ENCODE data around the gene PDLIM1.
"Not testable (repeated sequence)": the region's sequence is repeated elsewhere in the genome, so short reads cannot be mapped to it uniquely, and the experiment has no call there.

Gene PDLIM1

DNA sequence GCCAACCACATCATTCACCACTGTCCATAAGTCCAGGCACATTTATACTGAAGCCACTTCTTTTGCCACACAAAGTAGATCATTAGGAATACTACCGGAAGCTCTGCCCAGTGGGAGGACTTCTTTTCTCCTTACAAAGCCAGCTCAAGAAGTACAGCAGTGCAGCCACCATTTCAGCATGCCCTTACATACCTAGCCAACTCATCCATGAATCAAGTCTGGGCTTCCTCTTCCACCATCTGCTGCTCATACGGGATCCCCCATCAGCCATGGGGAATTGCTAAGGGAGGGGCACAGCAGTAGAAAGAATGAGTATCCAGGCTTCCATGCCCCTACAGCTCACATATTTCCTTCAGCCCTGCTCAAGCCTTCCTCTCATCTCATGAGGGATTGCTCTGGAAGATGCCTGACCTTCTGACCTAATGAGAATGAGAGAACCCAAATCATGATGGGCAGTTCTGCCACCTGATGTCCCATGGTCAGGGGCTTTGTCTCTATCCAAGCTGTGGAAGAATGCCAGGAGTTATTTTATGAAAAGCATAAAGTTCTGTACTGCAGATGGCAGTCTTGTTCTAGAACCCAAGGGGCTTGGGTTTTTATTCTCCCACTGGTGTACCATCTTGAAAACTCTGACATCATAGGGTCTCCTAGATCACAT lies 57.3 kb downstream of the PDLIM1 start:
- Histone ChIP-seq H3K4me1 (ENCODE audit: control insufficient read depth, insufficient read depth, low read length, poor library complexity, severe bottlenecking) (no peaks in the 10 kb centered on the region), H3K36me3 (ENCODE audit: control insufficient read depth, insufficient read depth, low read length) (no peaks in the 10 kb centered on the region)
- no peak for DNase-seq

DNA sequence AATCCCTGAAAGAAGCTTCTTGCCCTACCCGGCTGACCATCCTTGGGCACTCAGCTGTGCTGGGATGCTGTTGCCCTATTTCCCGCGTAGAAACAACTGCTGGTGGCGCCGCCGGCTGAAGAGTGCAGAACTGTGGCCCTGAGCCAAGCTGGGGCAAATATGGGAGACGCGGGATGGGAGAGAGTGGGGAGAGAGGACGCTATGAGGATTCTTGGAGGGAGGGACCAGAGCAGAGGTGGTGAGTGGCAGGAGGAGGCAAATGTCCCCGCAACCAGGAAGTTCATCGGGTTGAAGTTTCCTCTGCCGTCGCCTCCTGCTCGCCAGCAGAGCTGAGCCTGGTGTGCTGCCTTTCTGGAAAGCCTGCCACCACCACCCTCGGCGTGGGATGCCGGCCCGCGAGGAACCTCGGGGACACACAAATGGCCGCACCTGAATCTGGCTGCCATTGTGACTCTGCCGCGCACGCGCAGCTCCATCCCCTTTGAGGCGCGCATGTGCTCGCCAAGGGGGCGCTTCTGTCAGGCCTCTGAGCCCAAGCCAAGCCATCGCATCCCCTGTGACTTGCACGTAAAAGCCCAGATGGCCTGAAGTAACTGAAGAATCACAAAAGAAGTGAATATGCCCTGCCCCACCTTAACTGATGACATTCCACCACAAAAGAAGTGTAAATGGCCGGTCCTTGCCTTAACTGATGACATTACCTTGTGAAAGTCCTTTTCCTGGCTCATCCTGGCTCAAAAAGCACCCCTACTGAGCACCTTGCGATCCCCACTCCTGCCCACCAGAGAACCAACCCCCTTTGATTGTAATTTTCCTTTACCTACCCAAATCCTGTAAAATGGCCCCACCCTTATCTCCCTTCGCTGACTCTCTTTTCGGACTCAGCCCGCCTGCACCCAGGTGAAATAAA lies 59.9 kb downstream of the PDLIM1 start:
- H3K4me1 ChIP-seq (ENCODE audit: control insufficient read depth, insufficient read depth, low read length, poor library complexity, severe bottlenecking); DNase-seq; H3K9me3 ChIP-seq (ENCODE audit: control insufficient read depth, low read length); H3K36me3 ChIP-seq (ENCODE audit: control insufficient read depth, insufficient read depth, low read length); H3K27me3 ChIP-seq (replicated peaks; ENCODE audit: control insufficient read depth, insufficient read depth, low read length, poor library complexity, severe bottlenecking); H3K27ac ChIP-seq (ENCODE audit: insufficient read depth, low read length, poor library complexity, severe bottlenecking): not testable (repeated sequence)
- H3K4me3 ChIP-seq (ENCODE audit: insufficient read depth, low read depth, low read length, poor library complexity, severe bottlenecking), result peak overlapping the region; percentile 19

More for the DNA sequence above, 57.3 kb downstream of the PDLIM1 start:
- Histone ChIP-seq H3K27ac (ENCODE audit: insufficient read depth, low read length, poor library complexity, severe bottlenecking) (no peak overlapping the region), H3K4me3 (ENCODE audit: insufficient read depth, low read depth, low read length, poor library complexity, severe bottlenecking) (no peak overlapping the region), H3K9me3 (ENCODE audit: control insufficient read depth, low read length) (no peaks in the 10 kb centered on the region), H3K27me3 (replicated peaks; ENCODE audit: control insufficient read depth, insufficient read depth, low read length, poor library complexity, severe bottlenecking) (no peaks in the 10 kb centered on the region)

DNA sequence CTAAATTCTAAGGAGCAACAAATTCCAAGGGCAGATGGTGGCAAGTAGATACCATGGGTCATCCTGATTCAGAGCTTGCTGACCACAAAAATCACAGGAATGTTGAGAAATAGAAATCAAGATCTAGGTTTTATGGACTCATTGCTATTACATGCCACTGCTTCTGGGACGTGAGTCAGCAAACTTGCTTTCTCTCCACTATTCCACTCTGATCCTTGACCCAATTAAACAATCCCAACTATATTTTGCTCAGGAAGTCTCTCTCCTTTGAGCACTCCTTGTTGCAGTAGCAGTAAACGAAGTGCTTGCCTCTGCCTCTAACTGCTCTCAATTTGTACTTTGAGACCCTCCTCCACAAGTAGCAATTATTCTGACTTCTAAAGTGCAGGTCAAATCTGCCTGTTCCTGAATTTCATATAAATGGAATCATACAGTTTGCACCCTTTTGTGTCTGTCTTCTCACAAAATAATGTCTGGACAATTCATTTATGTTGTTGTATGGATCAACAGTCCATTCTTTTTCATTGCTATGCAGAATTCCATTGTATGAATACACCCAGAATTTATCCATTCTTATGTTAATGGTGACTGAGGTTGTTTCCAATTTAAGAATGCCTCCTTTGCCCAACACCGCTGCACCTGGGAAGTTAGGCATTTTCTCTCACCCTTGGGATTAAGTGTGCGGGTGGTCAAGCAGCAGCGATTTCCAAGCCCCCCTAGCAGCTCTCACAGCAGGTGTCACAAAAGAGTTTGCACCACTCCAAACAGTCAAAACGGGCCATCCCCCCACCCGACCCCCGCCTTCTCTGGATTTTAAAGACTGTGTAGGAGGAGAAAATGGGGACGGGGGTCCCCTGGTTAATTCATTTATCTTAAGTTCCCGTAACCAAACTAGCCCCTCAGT lies 60.8 kb downstream of the PDLIM1 start:
- Histone ChIP-seq H3K4me3 (ENCODE audit: insufficient read depth, low read depth, low read length, poor library complexity, severe bottlenecking) (no peak overlapping the region), H3K36me3 (ENCODE audit: control insufficient read depth, insufficient read depth, low read length) (no peaks in the 10 kb centered on the region), H3K27ac (ENCODE audit: insufficient read depth, low read length, poor library complexity, severe bottlenecking) (no peak overlapping the region), H3K4me1 (ENCODE audit: control insufficient read depth, insufficient read depth, low read length, poor library complexity, severe bottlenecking) (no peaks in the 10 kb centered on the region), H3K27me3 (replicated peaks; ENCODE audit: control insufficient read depth, insufficient read depth, low read length, poor library complexity, severe bottlenecking) (no peaks in the 10 kb centered on the region), H3K9me3 (ENCODE audit: control insufficient read depth, low read length) (no peaks in the 10 kb centered on the region)
- DNase-seq, result no peak

DNA sequence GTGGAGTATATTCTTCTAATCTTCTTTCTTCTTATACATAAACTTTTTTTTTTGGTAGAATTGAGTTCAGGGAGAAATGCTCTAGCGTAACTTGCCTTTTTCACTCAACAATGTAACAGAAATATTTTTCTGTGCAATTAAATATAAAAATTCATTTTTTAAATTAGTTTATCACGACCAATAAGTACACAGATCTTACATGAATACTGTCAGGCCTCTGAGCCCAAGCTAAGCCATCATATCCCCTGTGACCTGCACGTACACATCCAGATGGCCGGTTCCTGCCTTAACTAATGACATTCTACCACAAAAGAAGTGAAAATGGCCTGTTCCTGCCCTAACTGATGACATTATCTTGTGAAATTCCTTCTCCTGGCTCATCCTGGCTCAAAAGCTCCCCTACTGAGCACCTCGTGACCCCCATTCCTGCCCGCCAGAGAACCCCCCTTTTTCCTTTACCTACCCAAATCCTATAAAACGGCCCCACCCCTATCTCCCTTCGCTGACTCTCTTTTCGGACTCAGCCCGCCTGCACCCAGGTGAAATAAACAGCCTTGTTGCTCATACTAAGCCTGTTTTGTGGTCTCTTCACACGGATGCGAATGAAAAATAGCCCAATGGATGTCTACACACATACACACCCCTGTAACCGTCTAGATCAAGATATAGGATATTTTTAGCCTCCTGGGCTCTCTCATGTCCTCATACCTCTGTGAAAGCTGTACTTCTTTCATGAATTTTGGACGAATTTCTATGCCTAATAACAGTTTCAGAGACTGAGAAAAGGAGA lies 61.7 kb downstream of the PDLIM1 start:
- not testable (repeated sequence) for H3K9me3 ChIP-seq (ENCODE audit: control insufficient read depth, low read length); H3K27ac ChIP-seq (ENCODE audit: insufficient read depth, low read length, poor library complexity, severe bottlenecking); H3K4me1 ChIP-seq (ENCODE audit: control insufficient read depth, insufficient read depth, low read length, poor library complexity, severe bottlenecking); H3K4me3 ChIP-seq (ENCODE audit: insufficient read depth, low read depth, low read length, poor library complexity, severe bottlenecking); DNase-seq; H3K27me3 ChIP-seq (replicated peaks; ENCODE audit: control insufficient read depth, insufficient read depth, low read length, poor library complexity, severe bottlenecking); H3K36me3 ChIP-seq (ENCODE audit: control insufficient read depth, insufficient read depth, low read length)

DNA sequence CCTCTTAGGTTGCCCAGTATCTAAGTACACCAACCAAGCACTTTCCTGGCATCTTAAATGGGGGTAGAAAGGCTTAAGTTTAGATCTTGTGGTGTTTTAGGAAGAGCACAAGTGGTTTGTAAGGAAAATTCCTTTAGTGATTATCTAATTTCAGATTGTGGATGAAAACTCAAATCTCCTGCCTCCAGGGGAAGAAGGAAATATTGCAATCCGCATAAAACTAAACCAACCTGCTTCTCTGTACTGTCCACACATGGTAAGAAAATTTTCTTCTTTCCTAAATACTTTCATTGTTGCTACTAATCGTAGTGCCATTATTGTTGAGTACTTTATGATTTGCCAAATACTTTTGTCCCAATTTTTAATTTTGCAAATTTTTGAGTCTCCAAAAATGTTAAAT lies 65.7 kb downstream of the PDLIM1 start:
- Histone ChIP-seq H3K4me3 (ENCODE audit: insufficient read depth, low read depth, low read length, poor library complexity, severe bottlenecking) (no peak overlapping the region), H3K27me3 (replicated peaks; ENCODE audit: control insufficient read depth, insufficient read depth, low read length, poor library complexity, severe bottlenecking) (no peaks in the 10 kb centered on the region), H3K27ac (ENCODE audit: insufficient read depth, low read length, poor library complexity, severe bottlenecking) (no peak overlapping the region), H3K36me3 (ENCODE audit: control insufficient read depth, insufficient read depth, low read length) (no peaks in the 10 kb centered on the region), H3K4me1 (ENCODE audit: control insufficient read depth, insufficient read depth, low read length, poor library complexity, severe bottlenecking) (no peaks in the 10 kb centered on the region), H3K9me3 (ENCODE audit: control insufficient read depth, low read length) (no peaks in the 10 kb centered on the region)
- no peak for DNase-seq

DNA sequence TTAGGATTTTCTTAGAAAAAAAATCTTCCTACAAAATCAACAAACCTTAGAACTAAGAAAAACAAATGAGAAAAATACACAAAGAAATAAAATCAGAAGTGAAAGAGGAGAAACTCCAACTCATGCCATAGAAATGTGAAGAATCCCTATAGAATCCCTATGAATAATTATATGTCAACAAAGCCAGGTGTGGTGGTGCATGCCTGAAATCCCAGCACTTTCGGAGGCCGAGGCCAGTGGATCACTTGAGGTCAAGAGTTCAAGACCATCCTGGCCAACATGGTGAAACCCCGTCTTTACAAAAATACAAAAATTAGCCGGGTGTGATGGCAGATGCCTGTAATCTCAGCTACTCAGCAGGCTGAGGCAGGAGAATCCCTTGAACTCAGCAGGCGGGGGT lies 69.7 kb downstream of the PDLIM1 start:
- Histone ChIP-seq H3K9me3 (ENCODE audit: control insufficient read depth, low read length) (no peaks in the 10 kb centered on the region), H3K4me3 (ENCODE audit: insufficient read depth, low read depth, low read length, poor library complexity, severe bottlenecking) (no peak overlapping the region), H3K36me3 (ENCODE audit: control insufficient read depth, insufficient read depth, low read length) (no peaks in the 10 kb centered on the region), H3K27ac (ENCODE audit: insufficient read depth, low read length, poor library complexity, severe bottlenecking) (no peak overlapping the region), H3K4me1 (ENCODE audit: control insufficient read depth, insufficient read depth, low read length, poor library complexity, severe bottlenecking) (no peaks in the 10 kb centered on the region), H3K27me3 (replicated peaks; ENCODE audit: control insufficient read depth, insufficient read depth, low read length, poor library complexity, severe bottlenecking) (no peaks in the 10 kb centered on the region)
- no peak for DNase-seq

DNA sequence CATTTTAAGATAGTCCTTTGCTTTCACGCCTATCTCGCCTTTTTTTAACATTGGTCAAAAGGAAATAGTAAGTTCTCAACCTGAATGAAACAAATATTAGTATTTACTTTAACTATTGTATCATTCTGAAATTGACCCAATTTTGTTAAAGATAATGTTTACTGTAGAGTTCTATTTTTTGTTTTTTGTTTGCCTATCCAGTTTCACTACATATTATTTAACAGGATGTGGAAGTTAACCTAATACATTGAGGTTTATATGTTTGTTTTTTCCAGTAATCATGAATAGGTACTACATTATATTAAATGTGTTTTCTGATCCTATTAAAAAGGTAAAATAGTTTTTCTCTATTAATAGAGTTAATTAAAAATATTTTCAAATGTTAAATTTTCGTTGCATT lies 70.3 kb downstream of the PDLIM1 start:
- no peaks in the 10 kb centered on the region for H3K4me1 ChIP-seq (ENCODE audit: control insufficient read depth, insufficient read depth, low read length, poor library complexity, severe bottlenecking)
- H3K27ac ChIP-seq (ENCODE audit: insufficient read depth, low read length, poor library complexity, severe bottlenecking), result no peak overlapping the region
- no peaks in the 10 kb centered on the region for H3K36me3 ChIP-seq (ENCODE audit: control insufficient read depth, insufficient read depth, low read length)
- H3K4me3 ChIP-seq (ENCODE audit: insufficient read depth, low read depth, low read length, poor library complexity, severe bottlenecking), result no peak overlapping the region
- no peaks in the 10 kb centered on the region for H3K9me3 ChIP-seq (ENCODE audit: control insufficient read depth, low read length)
- DNase-seq, result no peak
- H3K27me3 ChIP-seq (replicated peaks; ENCODE audit: control insufficient read depth, insufficient read depth, low read length, poor library complexity, severe bottlenecking), result no peaks in the 10 kb centered on the region

DNA sequence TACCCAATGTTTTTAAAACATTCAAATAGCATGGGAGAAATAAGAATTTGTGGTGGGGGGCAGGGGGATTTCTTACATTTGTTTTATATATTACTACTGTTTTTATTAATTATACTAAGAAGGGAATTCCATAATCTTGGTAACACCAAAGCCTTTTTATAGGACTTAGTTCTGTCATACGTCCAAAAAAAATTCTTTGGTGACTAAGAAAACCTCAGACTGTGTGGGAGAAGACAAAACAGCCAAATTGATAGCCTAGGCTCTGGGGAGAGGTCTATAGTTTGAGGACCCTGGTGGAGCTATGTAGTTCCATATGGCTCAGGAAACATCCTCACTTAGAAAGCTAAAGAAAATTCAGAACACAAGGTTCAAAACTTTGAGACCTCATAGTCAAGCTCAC lies 73.3 kb downstream of the PDLIM1 start:
- DNase-seq, result no peak
- no peaks in the 10 kb centered on the region for H3K9me3 ChIP-seq (ENCODE audit: control insufficient read depth, low read length)
- H3K36me3 ChIP-seq (ENCODE audit: control insufficient read depth, insufficient read depth, low read length), result no peaks in the 10 kb centered on the region
- H3K27me3 ChIP-seq (replicated peaks; ENCODE audit: control insufficient read depth, insufficient read depth, low read length, poor library complexity, severe bottlenecking), result no peaks in the 10 kb centered on the region
- H3K4me1 ChIP-seq (ENCODE audit: control insufficient read depth, insufficient read depth, low read length, poor library complexity, severe bottlenecking), result no peaks in the 10 kb centered on the region
- no peak overlapping the region for H3K27ac ChIP-seq (ENCODE audit: insufficient read depth, low read length, poor library complexity, severe bottlenecking)
- no peak overlapping the region for H3K4me3 ChIP-seq (ENCODE audit: insufficient read depth, low read depth, low read length, poor library complexity, severe bottlenecking)

DNA sequence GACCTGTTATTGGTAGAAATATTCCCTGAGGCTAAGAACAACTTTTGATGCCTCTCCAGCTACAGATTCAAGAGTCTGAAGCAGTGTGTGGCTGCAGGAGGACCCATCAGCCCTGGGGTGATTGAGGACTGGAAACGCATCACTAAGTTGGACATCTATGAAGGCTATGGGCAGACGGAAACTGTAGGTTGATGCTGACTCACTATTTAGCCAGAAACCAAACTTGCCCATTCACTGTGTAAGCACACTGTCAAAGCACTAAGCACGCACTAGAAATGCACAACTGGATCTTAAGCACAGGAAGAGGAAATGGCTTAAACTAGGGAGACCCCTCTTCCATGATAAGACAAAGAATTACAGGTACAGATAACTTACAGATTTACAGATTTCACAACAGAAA lies 76.0 kb downstream of the PDLIM1 start:
- H3K4me1 ChIP-seq (ENCODE audit: control insufficient read depth, insufficient read depth, low read length, poor library complexity, severe bottlenecking), result no peaks in the 10 kb centered on the region
- no peaks in the 10 kb centered on the region for H3K36me3 ChIP-seq (ENCODE audit: control insufficient read depth, insufficient read depth, low read length)
- no peak overlapping the region for H3K4me3 ChIP-seq (ENCODE audit: insufficient read depth, low read depth, low read length, poor library complexity, severe bottlenecking)
- no peaks in the 10 kb centered on the region for H3K9me3 ChIP-seq (ENCODE audit: control insufficient read depth, low read length)
- H3K27me3 ChIP-seq (replicated peaks; ENCODE audit: control insufficient read depth, insufficient read depth, low read length, poor library complexity, severe bottlenecking), result no peaks in the 10 kb centered on the region
- no peak overlapping the region for H3K27ac ChIP-seq (ENCODE audit: insufficient read depth, low read length, poor library complexity, severe bottlenecking)
- no peak for DNase-seq

Data from effector memory CD4-positive, alpha-beta T cell (primary cell).